DOHH2 (cell line): ENCODE measurements around the gene LHFPL4.

ENCODE experiments used
- CTCF ChIP-seq: fragments of 200-600 bp; sonication (generic); IDR thresholded peaks from one replicate; pipeline ENCODE4 v1.5.1; 2014; ENCODE audit warnings: antibody characterized with exemption, mild to moderate bottlenecking, low read depth, low read length; ENCODE audit not compliant: poor library complexity, severe bottlenecking
- EZH2phosphoT487 ChIP-seq: fragments of 200-600 bp; sonication (generic); IDR thresholded peaks from 2 replicates; pipeline ENCODE4 v1.6.1; 2017; ENCODE audit warnings: borderline replicate concordance, mild to moderate bottlenecking, antibody characterized with exemption, low read length, moderate library complexity, mixed read lengths

- TF ChIP-seq CTCF (no peak), EZH2phosphoT487 (no peak)
These were observed 76.7 kb downstream of the LHFPL4 start for GRCh38 chr3:9476935-9477334.
